KMS-11 (cell line): Measurements from ENCODE around the gene PACS1.

Experiments used
- H2AFZ ChIP-seq: fragments of 200-600 bp; sonication (generic); 2 replicates; pipeline ENCODE4 v1.6.1; 2016; ENCODE audit warnings: antibody characterized with exemption, mixed run types, low read depth
- H3K27ac ChIP-seq: fragments of 200-600 bp; sonication (generic); 2 replicates; pipeline ENCODE4 v1.6.1; 2016; ENCODE audit warnings: mild to moderate bottlenecking, mixed run types
- H3K27me3 ChIP-seq: fragments of 200-600 bp; sonication (generic); 2 replicates; pipeline ENCODE4 v1.6.1; 2017; ENCODE audit warnings: mild to moderate bottlenecking, low read depth, mixed run types, moderate library complexity; ENCODE audit not compliant: insufficient read depth
- H3K36me3 ChIP-seq: fragments of 200-600 bp; sonication (generic); 2 replicates; pipeline ENCODE4 v1.6.1; 2017; ENCODE audit warnings: mild to moderate bottlenecking, mixed run types; ENCODE audit not compliant: insufficient read depth
- H3K4me1 ChIP-seq: fragments of 200-600 bp; sonication (generic); 2 replicates; pipeline ENCODE4 v1.6.1; 2016; ENCODE audit warnings: mild to moderate bottlenecking, low read depth, mixed run types; ENCODE audit not compliant: poor library complexity, severe bottlenecking
- H3K4me2 ChIP-seq: fragments of 200-600 bp; sonication (generic); 2 replicates; pipeline ENCODE4 v1.7.0; 2016; ENCODE audit warnings: mild to moderate bottlenecking, mixed run types
- H3K4me3 ChIP-seq: fragments of 200-600 bp; sonication (generic); IDR thresholded peaks from 2 replicates; pipeline ENCODE4 v1.6.1; 2017; ENCODE audit warnings: low read depth, low read length, mixed read lengths; ENCODE audit not compliant: insufficient read depth
- H3K79me2 ChIP-seq: fragments of 200-600 bp; sonication (generic); 2 replicates; pipeline ENCODE4 v1.6.1; 2016; ENCODE audit warnings: low read depth, mixed run types; ENCODE audit not compliant: insufficient read depth
- H3K9ac ChIP-seq: fragments of 200-600 bp; sonication (generic); 2 replicates; pipeline ENCODE4 v1.6.1; 2016; ENCODE audit warnings: mild to moderate bottlenecking, mixed run types
- H4K20me1 ChIP-seq: fragments of 200-600 bp; sonication (generic); 2 replicates; pipeline ENCODE4 v1.6.1; 2016; ENCODE audit warnings: mild to moderate bottlenecking, mixed run types; ENCODE audit not compliant: insufficient read depth
- CTCF ChIP-seq: fragments of 200-600 bp; sonication (generic); conservative IDR thresholded peaks from 2 replicates; pipeline ENCODE4 v1.6.1; 2017; ENCODE audit warnings: low read depth, mild to moderate bottlenecking, antibody characterized with exemption, low read length, moderate library complexity, mixed read lengths

Gene PACS1

GRCh38 chr11:66080055-66080817 is 10.2 kb downstream of the PACS1 start:
- Histone ChIP-seq H3K4me2 (peak overlapping the region; percentile 69; the same call in 1 of the 2 replicates), H3K36me3 (no peaks in the 10 kb centered on the region), H3K27me3 (no peaks in the 10 kb centered on the region), H3K4me3 (no peak overlapping the region), H3K27ac (peak overlapping the region; percentile 23; the same call in 1 of the 2 replicates), H3K4me1 (peaks cover 62% of the 10 kb centered on the region), H3K9ac (no peak overlapping the region), H2AFZ (no peak overlapping the region), H3K79me2 (peaks cover 71% of the 10 kb centered on the region), H4K20me1 (0 out of 2 replicates have a peak, but pooled peaks cover 7% of the 10 kb centered on the region)
- TF ChIP-seq CTCF = no peak

- Histone ChIP-seq H3K36me3 (no peaks in the 10 kb centered on the region), H3K4me3 (no peak overlapping the region), H3K79me2 (peaks cover 62% of the 10 kb centered on the region), H3K27me3 (no peaks in the 10 kb centered on the region), H3K9ac (no peak overlapping the region), H3K27ac (peak overlapping the region; percentile 23; the same call in 1 of the 2 replicates), H3K4me2 (peak overlapping the region; percentile 69), H3K4me1 (peaks cover 62% of the 10 kb centered on the region), H4K20me1 (0 out of 2 replicates have a peak, but pooled peaks cover 9% of the 10 kb centered on the region), H2AFZ (peak overlapping the region; percentile 11; the same call in 1 of the 2 replicates)
- TF ChIP-seq CTCF = no peak
These were observed 11.4 kb downstream of the PACS1 start for GRCh38 chr11:66081505-66081904.

- peaks cover 61% of the 10 kb centered on the region for H3K79me2 ChIP-seq
- no peak overlapping the region for H2AFZ ChIP-seq
- no peaks in the 10 kb centered on the region for H3K27me3 ChIP-seq
- 0 out of 2 replicates have a peak, but pooled peaks cover 9% of the 10 kb centered on the region for H4K20me1 ChIP-seq
- peak overlapping the region; percentile 7; the same call in 1 of the 2 replicates for H3K4me2 ChIP-seq
- TF ChIP-seq CTCF = no peak
- H3K4me3 ChIP-seq = no peak overlapping the region
- H3K36me3 ChIP-seq = no peaks in the 10 kb centered on the region
- H3K4me1 ChIP-seq = peaks cover 57% of the 10 kb centered on the region
- H3K9ac ChIP-seq = no peak overlapping the region
- H3K27ac ChIP-seq = no peak overlapping the region
These were observed 13.1 kb downstream of the PACS1 start for GRCh38 chr11:66082946-66083698.

GRCh38 chr11:66083767-66084166 is 13.7 kb downstream of the PACS1 start:
- no peak overlapping the region for H3K4me2 ChIP-seq
- H4K20me1 ChIP-seq = 0 out of 2 replicates have a peak, but pooled peaks cover 9% of the 10 kb centered on the region
- H3K36me3 ChIP-seq = no peaks in the 10 kb centered on the region
- H2AFZ ChIP-seq = no peak overlapping the region
- H3K9ac ChIP-seq = no peak overlapping the region
- H3K4me3 ChIP-seq = no peak overlapping the region
- H3K27me3 ChIP-seq = no peaks in the 10 kb centered on the region
- H3K4me1 ChIP-seq = peaks cover 51% of the 10 kb centered on the region
- no peak for TF ChIP-seq CTCF
- H3K27ac ChIP-seq = no peak overlapping the region
- H3K79me2 ChIP-seq = peaks cover 61% of the 10 kb centered on the region
